ENCODE measurements around the gene SH3TC2. TPM values are rescaled to one million over a fixed set of nuclear protein-coding genes. Genes with fewer than 3 reads are reported as not detected.

Gene SH3TC2
- total and polyA plus RNA-seq, 2 experiments from 2014 or later, result 0.78 to 1.3 TPM

DNA sequence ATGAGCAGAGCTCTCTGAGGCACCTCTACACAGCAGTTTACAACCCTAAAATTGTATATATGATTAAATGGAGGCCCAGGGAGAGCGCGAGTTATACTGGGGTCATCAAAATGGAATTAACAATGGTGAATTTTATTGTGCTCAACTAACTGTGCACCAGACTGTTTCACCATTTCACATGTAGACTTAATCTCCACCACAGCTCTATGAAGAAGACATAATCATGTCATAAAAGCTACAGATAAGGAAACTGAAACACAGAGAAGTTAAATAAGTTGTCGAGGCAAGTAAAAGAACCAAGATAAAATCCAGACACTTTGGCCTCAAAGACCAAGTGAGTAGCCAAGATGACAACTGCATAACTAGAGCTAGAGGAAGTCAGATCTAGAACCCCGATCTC, 1.5 kb downstream of the SH3TC2 start:
- Histone ChIP-seq H3K4me3 (no peak overlapping the region), H3K4me1 (ENCODE audit: low read depth) (peaks cover 24% of the 10 kb centered on the region), H3K27ac (no peak overlapping the region), H3K9me3 (ENCODE audit: low read depth) (no peaks in the 10 kb centered on the region), H3K36me3 (no peaks in the 10 kb centered on the region), H3K27me3 (no peaks in the 10 kb centered on the region)
- DNase-seq (ENCODE audit: low read depth in 1 of 2, low spot score in 1 of 2), result no peak
- TF ChIP-seq, protein P1, sequence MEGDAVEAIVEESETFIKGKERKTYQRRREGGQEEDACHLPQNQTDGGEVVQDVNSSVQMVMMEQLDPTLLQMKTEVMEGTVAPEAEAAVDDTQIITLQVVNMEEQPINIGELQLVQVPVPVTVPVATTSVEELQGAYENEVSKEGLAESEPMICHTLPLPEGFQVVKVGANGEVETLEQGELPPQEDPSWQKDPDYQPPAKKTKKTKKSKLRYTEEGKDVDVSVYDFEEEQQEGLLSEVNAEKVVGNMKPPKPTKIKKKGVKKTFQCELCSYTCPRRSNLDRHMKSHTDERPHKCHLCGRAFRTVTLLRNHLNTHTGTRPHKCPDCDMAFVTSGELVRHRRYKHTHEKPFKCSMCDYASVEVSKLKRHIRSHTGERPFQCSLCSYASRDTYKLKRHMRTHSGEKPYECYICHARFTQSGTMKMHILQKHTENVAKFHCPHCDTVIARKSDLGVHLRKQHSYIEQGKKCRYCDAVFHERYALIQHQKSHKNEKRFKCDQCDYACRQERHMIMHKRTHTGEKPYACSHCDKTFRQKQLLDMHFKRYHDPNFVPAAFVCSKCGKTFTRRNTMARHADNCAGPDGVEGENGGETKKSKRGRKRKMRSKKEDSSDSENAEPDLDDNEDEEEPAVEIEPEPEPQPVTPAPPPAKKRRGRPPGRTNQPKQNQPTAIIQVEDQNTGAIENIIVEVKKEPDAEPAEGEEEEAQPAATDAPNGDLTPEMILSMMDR (IDR thresholded peaks at IDR 0.05; ENCODE audit: low read depth, low read length), result no peak

DNA sequence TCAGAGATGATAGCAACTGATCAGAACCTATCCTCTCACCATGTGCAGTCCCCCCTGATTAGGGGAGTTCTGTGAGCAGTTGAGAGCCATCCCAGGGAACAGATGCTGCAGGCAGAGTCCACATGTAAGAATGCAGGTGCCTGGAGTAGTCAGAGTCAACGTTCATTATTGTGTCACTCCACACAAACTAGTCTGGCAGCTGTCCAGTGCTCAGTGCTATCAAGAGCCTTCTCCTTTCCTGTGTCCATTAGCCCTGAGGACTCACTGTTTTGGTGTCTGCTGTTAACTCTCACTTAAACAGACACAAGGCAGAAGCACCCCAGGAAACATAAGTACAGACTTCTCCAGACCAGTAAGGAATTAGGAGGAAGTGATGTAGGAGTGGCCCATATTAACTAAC, 2.5 kb downstream of the SH3TC2 start:
- Histone ChIP-seq H3K36me3 (no peaks in the 10 kb centered on the region), H3K4me3 (no peak overlapping the region), H3K27ac (no peak overlapping the region), H3K27me3 (no peaks in the 10 kb centered on the region), H3K9me3 (ENCODE audit: low read depth) (no peaks in the 10 kb centered on the region), H3K4me1 (ENCODE audit: low read depth) (peaks cover 24% of the 10 kb centered on the region)
- peak; percentile 55 to 80 for DNase-seq (ENCODE audit: low read depth in 1 of 2, low spot score in 1 of 2)
- TF ChIP-seq, protein P1 (IDR thresholded peaks at IDR 0.05; ENCODE audit: low read depth, low read length), result no peak

DNA sequence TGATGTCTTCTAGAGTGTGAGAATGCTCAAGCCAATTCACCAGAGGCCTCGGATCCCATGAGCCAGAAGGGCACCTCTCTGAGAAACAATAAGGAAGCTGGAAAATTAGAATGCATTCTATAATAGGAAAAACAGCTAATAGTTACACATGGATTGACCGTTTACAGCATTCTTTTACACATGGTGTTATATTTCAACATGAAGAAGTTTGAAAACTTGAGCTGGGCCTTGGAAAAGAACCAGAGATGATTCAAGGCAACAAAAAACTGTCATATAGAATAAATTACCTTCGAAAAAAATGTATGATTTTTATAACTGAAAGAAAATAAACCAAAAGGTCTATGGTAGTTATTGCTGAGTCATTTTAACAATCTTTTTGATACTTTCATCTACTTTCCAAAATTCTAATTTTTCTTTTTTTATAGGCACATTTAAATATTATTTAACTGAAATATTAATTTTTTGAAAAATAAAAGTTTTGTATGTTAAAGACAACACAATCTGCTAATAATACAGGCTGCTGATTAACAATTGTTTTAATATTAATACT, 6.2 kb downstream of the SH3TC2 start:
- Histone ChIP-seq H3K9me3 (ENCODE audit: low read depth) (no peaks in the 10 kb centered on the region), H3K27me3 (no peaks in the 10 kb centered on the region), H3K4me1 (ENCODE audit: low read depth) (peaks cover 10% of the 10 kb centered on the region), H3K36me3 (no peaks in the 10 kb centered on the region), H3K27ac (no peak overlapping the region), H3K4me3 (no peak overlapping the region)
- TF ChIP-seq, protein P1 (IDR thresholded peaks at IDR 0.05; ENCODE audit: low read depth, low read length), result no peak
- DNase-seq (ENCODE audit: low read depth in 1 of 2, low spot score in 1 of 2), result no peak

DNA sequence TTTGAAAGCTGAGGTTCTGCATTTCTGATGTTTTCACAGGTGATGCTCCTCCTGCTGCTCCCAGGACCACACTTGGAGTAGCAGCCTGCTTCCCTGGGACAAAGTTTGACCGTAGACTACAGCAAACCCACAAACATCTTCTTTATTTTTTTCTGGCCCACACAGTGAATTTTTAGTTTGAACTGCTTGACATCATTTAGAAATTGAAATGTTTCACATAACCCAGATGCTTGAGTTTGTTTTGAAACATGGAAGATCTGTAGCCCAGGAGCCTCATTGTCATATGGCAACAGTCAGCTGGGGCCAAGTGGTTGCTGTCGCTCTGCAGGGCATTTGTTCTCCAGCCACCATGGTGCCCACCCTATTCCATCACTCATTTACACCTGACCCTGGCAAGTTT, 8.4 kb downstream of the SH3TC2 start:
- H3K27ac ChIP-seq, result no peak overlapping the region
- H3K27me3 ChIP-seq, result no peaks in the 10 kb centered on the region
- no peak overlapping the region for H3K4me3 ChIP-seq
- no peaks in the 10 kb centered on the region for H3K9me3 ChIP-seq (ENCODE audit: low read depth)
- no peaks in the 10 kb centered on the region for H3K36me3 ChIP-seq
- DNase-seq (ENCODE audit: low read depth in 1 of 2, low spot score in 1 of 2), result no peak
- H3K4me1 ChIP-seq (ENCODE audit: low read depth), result no peaks in the 10 kb centered on the region
- TF ChIP-seq, protein P1 (IDR thresholded peaks at IDR 0.05; ENCODE audit: low read depth, low read length), result no peak

DNA sequence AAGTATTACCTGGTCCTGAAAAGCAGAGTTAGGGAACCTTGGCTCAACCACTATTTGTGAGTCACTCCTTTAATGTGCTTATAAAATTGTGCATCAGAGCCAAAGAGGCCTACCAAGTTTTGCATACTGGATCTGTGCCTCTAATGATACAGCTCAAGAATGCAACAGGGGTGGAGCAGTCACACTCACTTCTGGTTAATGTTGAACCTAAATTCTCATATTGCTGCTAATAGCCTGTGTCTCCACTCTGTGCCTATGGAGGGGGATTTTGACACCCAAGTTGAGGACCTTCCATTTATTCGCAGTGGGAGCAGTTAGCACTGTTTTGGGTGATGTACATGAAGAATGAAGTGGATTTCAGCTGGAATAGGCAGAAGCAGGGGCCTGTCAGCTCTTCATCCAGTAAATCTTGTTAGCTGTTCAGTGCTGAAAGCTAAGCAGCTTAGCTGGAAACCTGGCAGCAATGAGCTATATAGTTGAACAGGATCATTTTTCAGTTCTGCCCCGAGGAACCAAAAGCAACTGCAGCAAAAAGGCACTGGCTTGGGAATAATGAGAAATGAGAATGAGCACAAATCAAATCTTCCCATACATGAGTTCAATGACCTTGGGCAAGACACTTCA, 9.7 kb downstream of the SH3TC2 start:
- Histone ChIP-seq H3K4me3 (no peak overlapping the region), H3K27ac (no peak overlapping the region), H3K9me3 (ENCODE audit: low read depth) (no peaks in the 10 kb centered on the region), H3K27me3 (no peaks in the 10 kb centered on the region), H3K36me3 (no peaks in the 10 kb centered on the region), H3K4me1 (ENCODE audit: low read depth) (no peaks in the 10 kb centered on the region)
- TF ChIP-seq, protein P1 (IDR thresholded peaks at IDR 0.05; ENCODE audit: low read depth, low read length), result no peak
- DNase-seq (ENCODE audit: low read depth in 1 of 2, low spot score in 1 of 2), result peak in 1 of 2 donors; percentile 47

Data from cardiac muscle cell (in vitro differentiated cells and primary cell).